Raji (cell line): ENCODE measurements around the gene CCDC73.

Experiments used
- POLR2A ChIP-seq: IDR thresholded peaks from 2 replicates; pipeline ENCODE4 v1.6.1; 2011; ENCODE audit warnings: low read depth, low read length, control low read depth; ENCODE audit not compliant: insufficient read depth

CCDC73 gene

DNA sequence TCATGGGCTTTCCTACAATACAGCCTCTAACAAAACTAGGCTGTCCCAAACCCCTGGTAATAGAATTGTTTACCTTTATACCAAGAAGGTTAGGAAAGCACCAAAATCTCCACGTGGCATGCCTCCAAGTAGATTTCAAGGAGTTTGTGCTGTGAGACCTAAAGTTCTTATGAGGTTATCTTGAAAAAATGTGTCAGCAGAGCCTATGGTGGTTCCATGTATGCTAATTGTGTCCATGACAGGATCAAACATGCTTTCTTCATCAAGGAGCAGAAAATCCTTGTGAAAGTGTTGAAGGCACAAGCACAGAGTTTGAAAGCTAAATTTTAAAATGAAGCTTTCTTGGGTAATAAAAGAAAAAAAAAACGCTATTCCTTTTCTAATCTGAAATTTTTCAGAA lies 36.2 kb downstream of the CCDC73 start:
- TF ChIP-seq POLR2A = no peak

GRCh38 chr11:32752001-32752400 lies 42.5 kb downstream of the CCDC73 start:
- TF ChIP-seq POLR2A = no peak

DNA sequence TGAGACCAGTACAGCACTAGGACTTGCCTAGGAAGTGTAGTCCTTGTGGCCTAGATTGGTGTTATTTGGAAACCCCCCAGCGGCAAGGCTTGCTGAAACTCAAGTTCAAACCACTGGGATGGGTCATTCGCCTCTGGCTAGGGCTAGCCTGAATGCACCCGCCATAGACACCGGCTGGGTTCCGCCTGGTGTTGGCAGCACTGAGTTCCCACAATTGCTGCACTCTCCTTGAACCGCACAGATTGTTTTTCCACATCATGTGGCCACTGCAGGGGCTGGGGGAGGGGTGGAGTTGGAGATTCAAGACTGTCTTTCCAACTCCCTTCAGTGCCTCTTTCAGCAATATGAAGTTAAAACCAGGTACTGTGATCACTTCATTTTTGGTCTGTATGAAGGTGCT lies 43.1 kb downstream of the CCDC73 start:
- TF ChIP-seq POLR2A = no peak

GRCh38 chr11:32729976-32730375 lies 64.5 kb downstream of the CCDC73 start:
- TF ChIP-seq POLR2A = no peak

GRCh38 chr11:32723332-32723731 lies 71.1 kb downstream of the CCDC73 start:
- TF ChIP-seq POLR2A = no peak

- no peak for TF ChIP-seq POLR2A
These were observed 72.2 kb downstream of the CCDC73 start for GRCh38 chr11:32722255-32722654.

DNA sequence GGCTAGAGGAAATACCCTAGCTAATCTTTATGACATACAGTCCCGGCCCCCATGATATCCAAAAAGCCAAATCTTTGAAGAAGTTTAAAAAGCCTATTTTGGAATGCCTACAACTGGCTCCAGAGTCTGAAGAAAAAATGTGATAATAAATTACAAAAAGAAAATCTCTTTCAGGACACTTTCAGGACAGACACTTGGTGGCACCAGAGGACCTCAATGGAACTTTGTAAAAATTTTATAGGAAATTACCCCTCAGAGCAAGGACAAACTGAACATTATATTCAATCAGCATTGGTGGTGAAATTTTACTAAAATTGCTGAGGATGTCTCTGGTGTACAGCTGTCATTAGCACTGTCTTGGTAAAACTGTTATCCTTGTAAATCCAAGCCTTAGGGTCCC lies 81.0 kb downstream of the CCDC73 start:
- no peak for TF ChIP-seq POLR2A

DNA sequence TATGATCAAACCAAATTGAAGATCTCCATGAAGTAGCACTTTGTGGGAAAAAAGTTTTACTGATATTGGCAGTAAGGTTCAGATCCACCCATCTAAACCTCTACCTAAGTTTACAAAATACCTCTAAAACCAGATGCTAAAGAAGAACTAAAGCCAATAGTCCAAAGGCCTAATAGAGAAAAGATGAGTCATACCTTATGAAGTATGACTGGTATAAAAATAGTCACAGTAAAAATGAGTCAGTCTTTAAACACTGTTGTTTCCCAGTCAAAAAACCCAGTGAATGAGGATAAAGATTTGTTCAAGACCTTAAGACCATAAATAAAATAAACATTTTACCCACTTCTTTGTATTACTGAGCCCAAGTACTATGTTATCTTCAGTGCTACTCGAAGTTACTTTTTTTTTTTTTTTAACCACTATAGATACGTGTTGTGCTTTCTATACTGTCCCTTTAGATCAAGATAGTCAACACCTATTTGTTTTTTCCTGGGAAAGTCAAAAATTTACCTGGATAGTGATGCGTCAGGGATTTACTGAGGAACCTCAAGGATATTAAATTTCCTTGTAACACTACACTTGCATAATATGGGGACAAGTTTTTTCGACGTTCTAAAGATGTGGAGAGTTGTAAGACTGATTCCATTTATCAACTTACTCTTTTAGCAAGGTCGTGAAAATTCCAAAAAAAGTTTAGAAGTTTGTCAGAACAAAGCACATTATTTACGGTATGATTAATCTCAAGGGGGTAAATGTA lies 87.3 kb downstream of the CCDC73 start:
- no peak for TF ChIP-seq POLR2A

DNA sequence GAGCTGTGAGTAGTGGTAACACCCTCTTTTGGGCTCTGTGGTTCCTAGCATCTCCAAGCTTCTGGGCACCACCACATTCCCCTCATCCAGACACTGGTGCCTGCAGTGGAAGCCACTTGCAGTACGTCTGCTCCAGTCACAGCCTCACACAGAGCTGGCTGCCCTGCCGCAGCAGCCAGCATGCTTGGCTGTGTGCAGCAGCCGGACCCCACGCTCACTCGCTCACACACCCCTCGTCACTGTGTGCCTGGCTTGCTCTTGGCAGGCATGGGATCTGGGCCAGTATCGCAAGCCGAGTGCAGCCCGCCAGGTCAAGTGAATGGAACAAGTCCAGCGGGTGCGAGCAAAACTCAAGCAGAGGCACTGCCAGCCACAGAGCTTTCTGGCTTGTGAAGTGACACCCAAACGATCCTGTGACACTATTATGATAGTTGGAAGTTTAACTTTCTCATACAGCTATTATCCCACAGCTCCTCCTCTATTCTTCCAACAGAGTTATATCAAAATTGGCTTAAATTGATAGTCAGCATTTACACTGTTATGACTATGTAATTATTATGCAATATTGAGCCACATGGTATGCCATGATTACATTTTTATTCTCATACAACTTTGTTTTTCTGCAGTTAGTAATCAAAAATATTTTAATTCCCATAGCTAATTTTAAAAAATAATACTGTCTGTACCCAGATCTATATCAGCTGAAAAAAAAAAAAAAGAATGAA lies 89.0 kb downstream of the CCDC73 start:
- TF ChIP-seq POLR2A = no peak

DNA sequence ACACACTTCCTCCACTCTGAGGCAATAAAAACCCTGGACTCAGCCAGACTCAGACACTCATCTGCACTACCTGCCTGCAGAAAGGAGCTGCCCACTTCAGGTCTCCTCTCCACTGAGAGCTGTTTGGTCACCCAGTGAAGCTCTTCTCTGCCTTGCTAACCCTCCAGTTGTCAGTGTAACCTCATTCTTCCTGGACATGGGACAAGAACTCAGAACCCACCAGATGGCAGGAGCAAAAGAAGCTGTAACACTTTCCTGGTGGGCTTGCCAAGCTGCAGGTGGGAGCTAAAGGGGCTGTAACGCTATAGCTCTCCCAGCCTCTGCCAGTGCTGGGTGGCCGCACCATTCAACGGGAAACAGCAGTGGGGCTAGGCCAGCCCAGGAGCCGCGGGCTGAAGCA lies 89.7 kb downstream of the CCDC73 start:
- no peak for TF ChIP-seq POLR2A

- no peak for TF ChIP-seq POLR2A
These were observed 90.2 kb downstream of the CCDC73 start for GRCh38 chr11:32704261-32704660.

GRCh38 chr11:32701616-32702015 lies 92.8 kb downstream of the CCDC73 start:
- TF ChIP-seq POLR2A = no peak

GRCh38 chr11:32698579-32698978 lies 95.9 kb downstream of the CCDC73 start:
- no peak for TF ChIP-seq POLR2A

GRCh38 chr11:32671051-32671450 lies 123.4 kb downstream of the CCDC73 start:
- TF ChIP-seq POLR2A = no peak

DNA sequence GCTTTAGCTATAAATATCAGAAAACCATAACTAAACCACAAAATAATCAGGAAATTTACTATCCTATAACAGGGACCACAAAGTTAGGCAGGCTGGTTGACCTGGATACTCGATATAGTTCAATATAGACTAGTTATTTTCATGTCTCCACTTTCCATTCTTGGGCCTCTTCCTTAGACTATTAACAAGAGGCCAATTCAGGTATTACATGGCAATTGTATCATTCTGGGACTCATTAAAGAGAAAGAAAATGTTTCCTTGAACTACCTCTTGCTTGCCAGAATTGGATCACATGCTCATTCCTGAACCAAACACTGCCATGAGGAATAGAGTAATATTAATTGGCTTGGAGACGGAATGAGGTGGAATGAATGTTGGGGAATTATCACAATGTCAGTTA lies 134.8 kb downstream of the CCDC73 start:
- TF ChIP-seq POLR2A = no peak

DNA sequence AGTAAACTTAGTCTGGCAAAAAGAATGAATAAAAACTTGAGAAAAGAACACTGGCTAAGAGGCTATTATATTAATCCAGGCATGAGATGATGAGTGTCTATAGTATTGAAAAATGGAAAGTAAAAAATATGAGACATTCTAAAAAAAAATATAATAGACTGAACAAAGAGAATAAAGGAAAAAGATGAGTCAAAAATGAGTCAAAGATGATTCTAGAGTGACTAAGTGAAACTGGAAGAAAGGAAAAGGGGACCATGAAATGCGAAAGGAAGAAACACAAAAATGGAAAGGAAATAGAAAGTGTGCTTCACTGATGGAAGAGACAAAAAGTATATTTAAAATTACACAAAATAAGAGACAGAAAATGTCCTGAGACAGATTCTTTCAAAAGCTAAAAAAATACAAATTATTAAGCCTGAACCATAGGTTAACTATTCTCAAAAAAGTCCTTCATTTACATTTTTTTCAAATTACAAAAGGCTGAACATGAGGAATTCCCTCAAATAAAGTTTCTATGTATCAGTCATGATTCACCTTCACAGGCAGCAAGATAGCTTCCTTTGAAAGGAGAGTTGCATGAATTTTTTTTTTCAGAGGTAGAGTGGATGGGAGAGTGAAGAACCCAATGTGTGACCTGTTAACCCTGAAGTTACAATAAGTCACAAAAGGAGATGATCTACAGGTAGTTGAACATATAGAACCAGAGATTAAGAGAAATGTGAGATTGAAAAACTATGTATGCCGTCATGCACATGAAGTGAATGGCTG lies 135.6 kb downstream of the CCDC73 start:
- TF ChIP-seq POLR2A = no peak

DNA sequence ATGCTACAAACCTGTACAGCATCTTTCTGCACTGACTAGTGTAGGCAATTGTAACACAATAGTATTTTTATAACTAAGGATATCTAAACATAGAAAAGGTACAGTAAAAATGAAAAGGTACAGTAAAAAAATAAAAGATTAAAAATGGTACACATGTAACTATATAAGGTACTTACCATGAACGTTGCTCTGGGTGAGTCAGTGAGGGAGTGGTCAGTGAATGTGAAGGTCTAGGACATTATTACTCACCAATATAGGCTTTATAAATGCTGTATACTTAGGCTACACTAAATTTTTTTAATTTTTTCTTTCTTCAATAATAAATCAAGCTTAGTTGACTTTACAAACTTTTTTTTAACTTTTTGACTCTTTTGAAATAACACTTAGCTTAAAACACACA lies 150.9 kb downstream of the CCDC73 start:
- no peak for TF ChIP-seq POLR2A

- no peak for TF ChIP-seq POLR2A
These were observed 153.1 kb downstream of the CCDC73 start for GRCh38 chr11:32641361-32641760.
